GM21737 (cell line): Measurements from ENCODE around the gene RAVER1.
A peak's percentile ranks its signal among the peaks of the same experiment; 100 is the strongest.
"Not testable (repeated sequence)": the region's sequence is repeated elsewhere in the genome, so short reads cannot be mapped to it uniquely, and the experiment has no call there.

Experiments
- ATAC-seq: cut with Tn5 transposase; IDR thresholded peaks from one replicate; pipeline ENCODE4 v1.9.1; 2021; ENCODE audit warnings: mild to moderate bottlenecking, moderate library complexity; ENCODE audit not compliant: unreplicated experiment

Gene RAVER1

GRCh38 chr19:10292206-10292788 lies 41.0 kb downstream of the RAVER1 start:
- peak; percentile 56 for ATAC-seq

- no peak for ATAC-seq
Measured at GRCh38 chr19:10291554-10292205, 41.6 kb downstream of the RAVER1 start.

- no peak for ATAC-seq
Measured at GRCh38 chr19:10290876-10291553, 42.3 kb downstream of the RAVER1 start.

- no peak for ATAC-seq
Measured at GRCh38 chr19:10290357-10290875, 42.9 kb downstream of the RAVER1 start.

- no peak for ATAC-seq
Measured at GRCh38 chr19:10289836-10290356, 43.4 kb downstream of the RAVER1 start, which contains the start of gene ICAM5. Gene ICAM5 (plus strand): TSS chr19:10289952. CDS start chr19:10290044, 92 bp downstream.

GRCh38 chr19:10289167-10289835 lies 44.0 kb downstream of the RAVER1 start:
- ATAC-seq = no peak

- ATAC-seq = no peak
Measured at GRCh38 chr19:10288662-10289166, 44.6 kb downstream of the RAVER1 start.

- no peak for ATAC-seq
Measured at GRCh38 chr19:10286803-10287737, 46.3 kb downstream of the RAVER1 start, which contains the start of gene ICAM4. Gene ICAM4 (plus strand): TSS chr19:10286955. CDS start chr19:10287013, 58 bp downstream.

GRCh38 chr19:10285393-10285792 lies 47.9 kb downstream of the RAVER1 start:
- no peak for ATAC-seq

- no peak for ATAC-seq
Measured at GRCh38 chr19:10284960-10285278, 48.4 kb downstream of the RAVER1 start.

GRCh38 chr19:10284065-10284959 lies 49.0 kb downstream of the RAVER1 start:
- no peak for ATAC-seq

- no peak for ATAC-seq
Measured at GRCh38 chr19:10283301-10284064, 49.8 kb downstream of the RAVER1 start.

GRCh38 chr19:10282043-10282442 lies 51.3 kb downstream of the RAVER1 start:
- not testable (repeated sequence) for ATAC-seq

GRCh38 chr19:10279737-10280442 lies 53.4 kb downstream of the RAVER1 start:
- ATAC-seq = no peak

GRCh38 chr19:10278935-10279334 lies 54.4 kb downstream of the RAVER1 start:
- no peak for ATAC-seq

- no peak for ATAC-seq
Measured at GRCh38 chr19:10277795-10278589, 55.3 kb downstream of the RAVER1 start.

- ATAC-seq = no peak
Measured at GRCh38 chr19:10274589-10274988, 58.7 kb downstream of the RAVER1 start.
